Parathyroid adenoma (tissue), 2 donors: ENCODE results near the gene CHMP4B.

Experiments used
- H2AFZ ChIP-seq: fragments of 300-600 bp; sonication (generic); one replicate; pipeline ENCODE4 v1.7.0; 2017; ENCODE audit warnings: antibody characterized with exemption, mild to moderate bottlenecking
- H3K27ac ChIP-seq: fragments of 300-600 bp; sonication (generic); one replicate; pipeline ENCODE4 v1.7.0; 2017
- H3K27me3 ChIP-seq: fragments of 300-600 bp; sonication (generic); one replicate; pipeline ENCODE4 v1.7.0; 2017; ENCODE audit warnings: low read length; ENCODE audit not compliant: control insufficient read depth, insufficient read depth
- H3K36me3 ChIP-seq: fragments of 300-600 bp; sonication (generic); one replicate; pipeline ENCODE4 v1.7.0; 2017; ENCODE audit warnings: low read length; ENCODE audit not compliant: control insufficient read depth, insufficient read depth
- H3K4me1 ChIP-seq: fragments of 300-600 bp; sonication (generic); one replicate; pipeline ENCODE4 v1.7.0; 2017; ENCODE audit warnings: control low read depth
- H3K4me2 ChIP-seq: fragments of 300-600 bp; sonication (generic); one replicate; pipeline ENCODE4 v1.7.0; 2017; ENCODE audit warnings: low read length
- H3K4me3 ChIP-seq: fragments of 300-600 bp; sonication (generic); one replicate; pipeline ENCODE4 v1.7.0; 2017; ENCODE audit warnings: low read depth, low read length
- H3K79me2 ChIP-seq: fragments of 300-600 bp; sonication (generic); one replicate; pipeline ENCODE4 v1.7.0; 2017; ENCODE audit warnings: control low read depth
- H3K9ac ChIP-seq: fragments of 300-600 bp; sonication (generic); one replicate; pipeline ENCODE4 v1.7.0; 2017; ENCODE audit warnings: mild to moderate bottlenecking
- H3K9me3 ChIP-seq: fragments of 300-600 bp; sonication (generic); one replicate; pipeline ENCODE4 v1.7.0; 2017; ENCODE audit warnings: low read length; ENCODE audit not compliant: control insufficient read depth
- CTCF ChIP-seq: fragments of 300-600 bp; sonication (generic); IDR thresholded peaks from one replicate; pipeline ENCODE4 v1.7.0; 2017; ENCODE audit warnings: antibody characterized with exemption, mild to moderate bottlenecking
- donor health status: primary hyperparathyroidism.

CHMP4B gene

GRCh38 chr20:33859157-33859695 is 48.1 kb downstream of the CHMP4B start:
- Histone ChIP-seq H2AFZ (no peak overlapping the region), H3K27ac (no peak overlapping the region)

GRCh38 chr20:33859751-33860150 is 48.6 kb downstream of the CHMP4B start:
- H3K4me2 ChIP-seq: no peak overlapping the region
- H3K4me3 ChIP-seq: no peak overlapping the region
- no peak overlapping the region for H3K9ac ChIP-seq
- no peaks in the 10 kb centered on the region for H3K79me2 ChIP-seq
- H2AFZ ChIP-seq: no peak overlapping the region
- no peaks in the 10 kb centered on the region for H3K9me3 ChIP-seq
- no peaks in the 10 kb centered on the region for H3K27me3 ChIP-seq
- no peak for TF ChIP-seq CTCF
- H3K27ac ChIP-seq: no peak overlapping the region
- H3K4me1 ChIP-seq: no peaks in the 10 kb centered on the region
- no peaks in the 10 kb centered on the region for H3K36me3 ChIP-seq

More at GRCh38 chr20:33859157-33859695, 48.1 kb downstream of the CHMP4B start:
- H3K9me3 ChIP-seq: no peaks in the 10 kb centered on the region
- H3K27me3 ChIP-seq: no peaks in the 10 kb centered on the region
- H3K4me3 ChIP-seq: no peak overlapping the region
- H3K9ac ChIP-seq: no peak overlapping the region
- TF ChIP-seq CTCF: no peak
- no peak overlapping the region for H3K4me2 ChIP-seq
- H3K36me3 ChIP-seq: no peaks in the 10 kb centered on the region
- no peaks in the 10 kb centered on the region for H3K4me1 ChIP-seq
- H3K79me2 ChIP-seq: no peaks in the 10 kb centered on the region

GRCh38 chr20:33861458-33861857 is 50.3 kb downstream of the CHMP4B start:
- no peak for TF ChIP-seq CTCF
- H3K4me3 ChIP-seq: no peak overlapping the region
- H3K36me3 ChIP-seq: no peaks in the 10 kb centered on the region
- no peaks in the 10 kb centered on the region for H3K9me3 ChIP-seq
- no peak overlapping the region for H3K4me2 ChIP-seq
- no peak overlapping the region for H2AFZ ChIP-seq
- no peaks in the 10 kb centered on the region for H3K79me2 ChIP-seq
- H3K27ac ChIP-seq: no peak overlapping the region
- no peaks in the 10 kb centered on the region for H3K27me3 ChIP-seq
- H3K4me1 ChIP-seq: no peaks in the 10 kb centered on the region
- no peak overlapping the region for H3K9ac ChIP-seq

GRCh38 chr20:33862709-33863403 is 51.7 kb downstream of the CHMP4B start:
- H3K4me1 ChIP-seq: no peaks in the 10 kb centered on the region
- no peak overlapping the region for H3K9ac ChIP-seq
- no peaks in the 10 kb centered on the region for H3K9me3 ChIP-seq
- no peaks in the 10 kb centered on the region for H3K79me2 ChIP-seq
- H3K4me3 ChIP-seq: no peak overlapping the region
- TF ChIP-seq CTCF: peak; percentile 48
- H3K36me3 ChIP-seq: no peaks in the 10 kb centered on the region
- H3K27me3 ChIP-seq: no peaks in the 10 kb centered on the region
- H3K27ac ChIP-seq: no peak overlapping the region
- peak overlapping the region; percentile 38 for H2AFZ ChIP-seq
- no peak overlapping the region for H3K4me2 ChIP-seq
